IMR-90 (cell line): Measurements from ENCODE around the gene MAZ. TPM values are rescaled to one million over a fixed set of nuclear protein-coding genes. Genes with fewer than 3 reads are reported as not detected.

Source experiments
- ATAC-seq: fragments of 200-7000 bp; cut with Tn5 transposase; 2 replicates; pipeline ENCODE4 v1.9.1; 2020; ENCODE audit warnings: low read depth, mild to moderate bottlenecking, moderate library complexity
- BruUV-seq: library from RNA; stranded (reverse); fragments of 400-500 nt; replicated peaks from 2 replicates; lab custom pipeline; 2021; lab: Mats Ljungman, UMichigan
- CTCF ChIA-PET: fragments of 300-600 bp; formaldehyde crosslinking; extraction: SDS; loops from one replicate; lab custom pipeline; 2021; ENCODE audit warnings: antibody characterized with exemption; lab: Yijun Ruan, JAX
- POLR2A ChIA-PET: fragments of 300-600 bp; sonication (Branson Sonifier 250); formaldehyde crosslinking; loops from one replicate; lab custom pipeline; 2022; ENCODE audit warnings: antibody characterized with exemption; ENCODE audit not compliant: unreplicated experiment; lab: Charles Lee
- DNase-seq: peaks from one replicate; pipeline ENCODE4 v3.0.0; 2013
- H2AFZ ChIP-seq: replicated peaks from 2 replicates; pipeline ENCODE3; 2013; ENCODE audit warnings: low read length, mild to moderate bottlenecking; ENCODE audit not compliant: poor library complexity
- H2AK5ac ChIP-seq: 2 replicates; pipeline ENCODE4 v1.6.1; 2013; ENCODE audit warnings: low read depth, low read length, inconsistent platforms
- H2AK9ac ChIP-seq: replicated peaks from 2 replicates; pipeline ENCODE3; 2013; ENCODE audit warnings: mild to moderate bottlenecking, low read depth, low read length, moderate library complexity; ENCODE audit not compliant: poor library complexity
- H2BK120ac ChIP-seq: 2 replicates; pipeline ENCODE4 v1.6.1; 2013; ENCODE audit warnings: low read depth, low read length, inconsistent platforms
- H2BK15ac ChIP-seq: 3 replicates; pipeline ENCODE4 v1.6.1; 2013; ENCODE audit warnings: low read depth, low read length, inconsistent platforms
- H2BK20ac ChIP-seq: 2 replicates; pipeline ENCODE4 v1.6.1; 2013; ENCODE audit warnings: low read depth, mild to moderate bottlenecking, inconsistent platforms, low read length, moderate library complexity
- H2BK5ac ChIP-seq: 2 replicates; pipeline ENCODE4 v1.6.1; 2013; ENCODE audit warnings: mild to moderate bottlenecking, low read depth, low read length, inconsistent platforms; ENCODE audit not compliant: poor library complexity, severe bottlenecking
- H3K14ac ChIP-seq: replicated peaks from 2 replicates; pipeline ENCODE4 v1.6.1; 2013; ENCODE audit warnings: low read depth, low read length, inconsistent platforms
- H3K18ac ChIP-seq: 2 replicates; pipeline ENCODE4 v1.6.1; 2013; ENCODE audit warnings: low read depth, low read length, control low read depth
- H3K23ac ChIP-seq: 2 replicates; pipeline ENCODE4 v1.6.1; 2013; ENCODE audit warnings: low read depth, low read length, inconsistent platforms
- H3K27ac ChIP-seq: 2 replicates; pipeline ENCODE4 v1.5.1; 2013; ENCODE audit warnings: mild to moderate bottlenecking, control low read depth, low read length; ENCODE audit not compliant: insufficient read depth
- H3K27me3 ChIP-seq: 2 replicates; pipeline ENCODE4 v1.6.1; 2013; ENCODE audit warnings: low read length; ENCODE audit not compliant: control insufficient read depth, insufficient read depth
- H3K36me3 ChIP-seq: 2 replicates; pipeline ENCODE4 v1.6.1; 2013; ENCODE audit warnings: low read length, mixed read lengths; ENCODE audit not compliant: control insufficient read depth, insufficient read depth
- H3K4ac ChIP-seq: 2 replicates; pipeline ENCODE4 v1.6.1; 2013; ENCODE audit warnings: low read depth, low read length, inconsistent platforms
- H3K4me1 ChIP-seq: 2 replicates; pipeline ENCODE4 v1.6.1; 2013; ENCODE audit warnings: low read length, mixed read lengths; ENCODE audit not compliant: control insufficient read depth, insufficient read depth
- H3K4me2 ChIP-seq: 2 replicates; pipeline ENCODE4 v1.6.1; 2013; ENCODE audit warnings: low read depth, mild to moderate bottlenecking, control low read depth, low read length, moderate library complexity
- H3K4me3 ChIP-seq: 2 replicates; pipeline ENCODE4 v1.5.1; 2013; ENCODE audit warnings: low read depth, mild to moderate bottlenecking, control low read depth, low read length, moderate library complexity; ENCODE audit not compliant: insufficient read depth
- H3K56ac ChIP-seq: 2 replicates; pipeline ENCODE4 v1.6.1; 2013; ENCODE audit warnings: low read length, inconsistent platforms; ENCODE audit not compliant: insufficient read depth; ENCODE audit errors: extremely low read depth
- H3K79me1 ChIP-seq, 2 experiments: 2 replicates each; pipeline ENCODE4 v1.6.1; 2013; ENCODE audit warnings: low read length in 2 of 2, inconsistent platforms in 1 of 2, low read depth in 1 of 2
- H3K9ac ChIP-seq: 2 replicates; pipeline ENCODE4 v1.6.1; 2013; ENCODE audit warnings: low read depth, low read length, control low read depth
- H3K9me1 ChIP-seq: 2 replicates; pipeline ENCODE4 v1.6.1; 2013; ENCODE audit warnings: low read length, inconsistent platforms; ENCODE audit not compliant: insufficient read depth
- H3K9me3 ChIP-seq: 2 replicates; pipeline ENCODE4 v1.6.1; 2013; ENCODE audit warnings: low read length; ENCODE audit not compliant: control insufficient read depth, insufficient read depth
- H4K20me1 ChIP-seq: 2 replicates; pipeline ENCODE4 v1.6.1; 2013; ENCODE audit warnings: low read length, inconsistent platforms; ENCODE audit not compliant: insufficient read depth
- H4K5ac ChIP-seq: 2 replicates; pipeline ENCODE4 v1.6.1; 2013; ENCODE audit warnings: mild to moderate bottlenecking, low read depth, low read length, control low read depth
- H4K8ac ChIP-seq, 2 experiments: 2 replicates each; pipeline ENCODE4 v1.6.1; 2013; ENCODE audit warnings: low read depth in 2 of 2, low read length in 2 of 2, control low read depth in 1 of 2, inconsistent platforms in 1 of 2
- H4K91ac ChIP-seq: 2 replicates; pipeline ENCODE4 v1.6.1; 2013; ENCODE audit warnings: low read depth, low read length, inconsistent platforms; ENCODE audit not compliant: insufficient read depth
- RCOR1 ChIP-seq: IDR thresholded peaks from 2 replicates; pipeline ENCODE4 v1.6.1; 2012; ENCODE audit warnings: mild to moderate bottlenecking, low read length, improper control_type of control experiment; ENCODE audit not compliant: insufficient replicate concordance
- WGBS, 2 experiments: methylation state at CpG; one replicate each; pipeline versions ENCODE4 v1.1.5 to v1.1.7; 2013; ENCODE audit warnings: missing lambda C conversion rate in 2 of 2; ENCODE audit not compliant: insufficient read length in 1 of 2; ENCODE audit errors: extremely low coverage in 2 of 2; 5-methylcytosine and 5-hydroxymethylcytosine counted together
- dilution Hi-C: fragments of 300-500 bp; cut with HindIII; formaldehyde crosslinking; loops from one replicate; pipeline ENCODE4 v1.14.3; 2018; ENCODE audit warnings: low sequenced_read_pairs; ENCODE audit not compliant: unreplicated experiment
- in situ Hi-C: fragments of 300-500 bp; cut with MboI; formaldehyde crosslinking; loops from 3 replicates; pipeline ENCODE4 v1.14.3; 2019; ENCODE audit warnings: low sequenced_read_pairs, inconsistent platforms, mixed read lengths
- intact Hi-C: fragments of 100-400 bp; cut with micrococcal nuclease; formaldehyde crosslinking; loops from 2 replicates; pipeline ENCODE4 v1.10.0; 2022
- polyA plus RNA-seq, 3 experiments: library from polyadenylated mRNA; depleted of rRNA; stranded (reverse); fragments of >200 nt; gene quantifications; 2 replicates each; pipeline ENCODE4 v1.2.3, GENCODE V29; 2012; ENCODE audit warnings: low replicate concordance in 1 of 3
- total RNA-seq: library from RNA; depleted of rRNA; stranded (reverse); fragments of >200 nt; gene quantifications from 2 replicates; pipeline ENCODE4 v1.2.3, GENCODE V29; 2012

The MAZ gene
- total and polyA plus RNA-seq, 2 of the 4 experiments (the other 2 are of a cell fraction): 113 to 138 TPM

- peaks cover 29% of the 10 kb centered on the region for H3K36me3 ChIP-seq
- no TSS peak for BruUV-seq
Observed at GRCh38 chr16:29802416-29802935, 3.9 kb upstream of the MAZ start.

More at GRCh38 chr16:29802416-29802935, 3.9 kb upstream of the MAZ start:
- peaks cover 11 to 22% of the 10 kb centered on the region in 2 experiments; a peak in 3 of 4 replicates for H3K79me1 ChIP-seq
- no peaks in the 10 kb centered on the region for H3K9me1 ChIP-seq
- H4K8ac ChIP-seq: no peak overlapping the region
- no peak overlapping the region for H2BK20ac ChIP-seq
- no peaks in the 10 kb centered on the region for H3K27me3 ChIP-seq
- H2BK120ac ChIP-seq: no peak overlapping the region
- H4K91ac ChIP-seq: no peak overlapping the region
- ATAC-seq: no peak
- no peak for DNase-seq
- no peak overlapping the region for H2BK15ac ChIP-seq
- H3K4me1 ChIP-seq: peaks cover 4% of the 10 kb centered on the region
- intact Hi-C loops (no loop called here), dilution Hi-C loops (no loop called here), in situ Hi-C loops (no loop called here)
- H4K20me1 ChIP-seq: peaks cover 1% of the 10 kb centered on the region
- no peak overlapping the region for H2AFZ ChIP-seq
- TF ChIP-seq RCOR1: no peak
- H3K14ac ChIP-seq: no peak overlapping the region
- no peak overlapping the region for H3K27ac ChIP-seq
- H2AK5ac ChIP-seq: no peak overlapping the region
- ChIA-PET POLR2A (no interaction called here), CTCF (no interaction called here)
- no peak overlapping the region for H2BK5ac ChIP-seq
- WGBS, 2 experiments: no CpG with 5 or more reads among the region's 8 CpGs
- H4K5ac ChIP-seq: no peak overlapping the region
- no peak overlapping the region for H3K4ac ChIP-seq
- H3K4me2 ChIP-seq: no peak overlapping the region
- no peak overlapping the region for H3K56ac ChIP-seq
- no peak overlapping the region for H3K4me3 ChIP-seq
- H3K18ac ChIP-seq: no peak overlapping the region
- no peak overlapping the region for H2AK9ac ChIP-seq
- H3K23ac ChIP-seq: no peak overlapping the region
- no peak overlapping the region for H3K9ac ChIP-seq
- no peaks in the 10 kb centered on the region for H3K9me3 ChIP-seq
